NCI-H1436 treated with DMSO at 0.1 percent for 48 hours (cell line): ENCODE results near the gene STK25.
"Not testable (repeated sequence)": the region's sequence is repeated elsewhere in the genome, so short reads cannot be mapped to it uniquely, and the experiment has no call there.

ENCODE experiments used
- DNase-seq: peaks from one replicate; lab custom pipeline; 2025; lab: John Stamatoyannopoulos, UW

Gene STK25

GRCh38 chr2:241463276-241464135, 44.9 kb downstream of the STK25 start:
- DNase-seq = no peak

GRCh38 chr2:241461693-241462677, 46.4 kb downstream of the STK25 start:
- no peak for DNase-seq

GRCh38 chr2:241460631-241461030, 47.8 kb downstream of the STK25 start:
- no peak for DNase-seq

- DNase-seq = no peak
These were observed 48.9 kb downstream of the STK25 start for GRCh38 chr2:241459520-241459919.

- DNase-seq = no peak
These were observed 49.7 kb downstream of the STK25 start for GRCh38 chr2:241458687-241459086.

GRCh38 chr2:241456546-241456945, 51.8 kb downstream of the STK25 start:
- no peak for DNase-seq

- no peak for DNase-seq
These were observed 53.4 kb downstream of the STK25 start for GRCh38 chr2:241454837-241455485.

GRCh38 chr2:241453919-241454318, 54.5 kb downstream of the STK25 start:
- DNase-seq = not testable (repeated sequence)

- DNase-seq = no peak
These were observed 56.4 kb downstream of the STK25 start for GRCh38 chr2:241451840-241452506.

GRCh38 chr2:241450092-241450491, 58.3 kb downstream of the STK25 start:
- not testable (repeated sequence) for DNase-seq

- no peak for DNase-seq
These were observed 63.0 kb downstream of the STK25 start for GRCh38 chr2:241445426-241445825.

GRCh38 chr2:241443486-241444223, 64.7 kb downstream of the STK25 start:
- DNase-seq = no peak
